HG02588 (cell line): ENCODE data around the gene NKX2-2.
"Not testable (repeated sequence)": the region's sequence is repeated elsewhere in the genome, so short reads cannot be mapped to it uniquely, and the experiment has no call there.

Experiments used
- ATAC-seq: cut with Tn5 transposase; IDR thresholded peaks from one replicate; pipeline ENCODE4 v1.9.1; 2021; ENCODE audit warnings: mild to moderate bottlenecking, moderate library complexity; ENCODE audit not compliant: unreplicated experiment

The NKX2-2 gene

DNA sequence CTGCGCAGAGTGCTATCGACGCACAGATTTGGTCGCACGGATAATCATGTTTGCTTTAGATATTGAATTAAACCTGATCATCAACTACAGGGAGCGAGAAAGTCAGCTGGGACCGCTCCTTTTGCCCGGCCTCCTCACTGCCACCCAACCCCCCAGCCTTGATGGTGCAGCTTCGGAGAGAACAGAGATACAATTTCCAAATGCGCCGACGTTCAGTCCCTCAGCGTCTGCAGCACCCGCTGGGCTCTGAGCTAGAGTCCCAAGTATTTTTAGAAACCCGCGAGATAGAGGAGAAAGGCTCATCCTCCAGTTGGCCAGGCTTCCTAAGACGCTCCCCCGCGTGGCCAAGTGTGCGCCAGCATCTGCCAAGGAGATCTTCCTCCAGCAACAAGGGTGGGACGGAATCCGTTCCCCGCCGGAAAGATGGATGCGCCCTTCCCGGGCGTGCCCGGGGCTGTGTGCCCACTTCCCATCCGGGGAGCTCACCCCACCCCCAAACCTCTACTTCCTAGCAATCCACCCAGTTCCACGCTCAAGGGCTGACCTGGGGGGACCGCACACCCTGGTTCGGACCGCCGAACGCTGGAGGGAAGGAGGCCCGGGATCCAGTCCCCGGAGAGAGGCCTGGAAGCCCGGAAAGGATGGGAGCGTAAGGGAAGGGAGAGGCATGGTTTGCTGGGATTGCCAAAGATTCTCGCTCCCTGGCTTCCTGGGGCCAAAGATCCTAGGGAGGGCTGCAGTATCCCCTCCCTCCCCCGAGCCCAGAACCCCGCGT, 4.1 kb downstream of the NKX2-2 start:
- no peak for ATAC-seq

DNA sequence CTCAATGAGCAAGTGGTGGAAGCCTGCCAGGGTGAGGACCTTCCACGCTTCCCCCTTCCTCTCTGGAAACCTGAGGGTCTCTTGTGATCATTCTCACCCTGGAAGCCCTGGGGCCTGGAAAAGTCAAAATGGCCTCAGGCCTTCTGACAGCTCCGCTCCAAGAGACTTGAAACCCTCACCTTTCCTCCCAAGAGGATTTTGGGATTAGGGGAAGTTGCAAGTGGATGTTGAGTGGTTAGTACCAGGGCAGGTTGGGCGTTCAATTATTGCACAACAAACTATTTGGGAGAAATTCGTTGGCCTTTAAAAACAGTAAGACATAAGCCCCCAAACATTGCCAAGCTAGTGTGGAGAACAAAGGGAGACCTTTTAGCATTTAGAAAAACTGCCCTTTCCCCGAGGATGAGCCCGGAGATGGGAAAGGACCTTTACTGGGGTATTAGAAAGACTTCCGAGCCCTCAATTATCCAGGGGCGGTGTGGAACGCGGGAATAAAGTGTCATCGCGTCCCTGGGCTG, 4.7 kb downstream of the NKX2-2 start:
- ATAC-seq = no peak

DNA sequence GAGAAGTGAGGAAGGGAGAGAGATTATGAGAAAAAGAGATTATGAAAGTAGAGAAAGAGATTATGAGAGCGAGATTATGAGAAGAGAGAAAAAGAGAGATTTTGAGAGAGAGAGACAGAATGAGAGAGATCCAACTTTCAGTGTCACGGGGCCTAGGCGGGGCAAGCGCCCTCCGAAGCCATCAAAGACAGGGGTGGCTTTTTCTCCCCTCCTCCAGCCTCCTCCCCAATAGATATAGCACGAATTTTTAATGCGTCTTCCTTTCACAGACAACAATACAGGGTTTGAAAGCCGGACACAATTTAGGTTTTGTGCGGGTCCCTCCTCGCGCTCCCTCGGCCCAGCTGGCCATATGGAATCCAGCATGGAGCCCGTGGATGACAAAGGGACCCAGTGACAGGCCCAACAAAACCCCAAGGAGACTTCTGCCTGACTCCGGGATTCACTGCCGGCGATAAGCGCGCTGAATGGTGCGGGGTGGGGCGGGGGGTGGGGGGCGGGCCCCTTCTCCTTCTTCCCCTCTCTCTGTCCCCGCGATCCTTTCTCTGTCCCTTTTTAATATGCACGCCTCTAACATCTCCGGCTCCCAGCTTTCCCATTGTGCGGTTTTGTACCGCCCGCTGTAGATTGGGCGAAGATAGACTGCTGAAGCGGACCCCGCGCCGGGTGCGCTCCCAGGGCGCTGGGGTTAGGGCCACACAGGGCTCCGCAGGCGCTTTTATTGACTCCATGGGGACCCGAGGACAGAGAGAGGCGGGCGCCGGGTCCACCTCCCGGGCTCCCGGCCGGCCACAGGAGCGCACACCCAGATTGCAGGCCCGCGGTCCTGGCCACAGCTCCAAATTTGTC, 5.4 kb downstream of the NKX2-2 start:
- no peak for ATAC-seq

DNA sequence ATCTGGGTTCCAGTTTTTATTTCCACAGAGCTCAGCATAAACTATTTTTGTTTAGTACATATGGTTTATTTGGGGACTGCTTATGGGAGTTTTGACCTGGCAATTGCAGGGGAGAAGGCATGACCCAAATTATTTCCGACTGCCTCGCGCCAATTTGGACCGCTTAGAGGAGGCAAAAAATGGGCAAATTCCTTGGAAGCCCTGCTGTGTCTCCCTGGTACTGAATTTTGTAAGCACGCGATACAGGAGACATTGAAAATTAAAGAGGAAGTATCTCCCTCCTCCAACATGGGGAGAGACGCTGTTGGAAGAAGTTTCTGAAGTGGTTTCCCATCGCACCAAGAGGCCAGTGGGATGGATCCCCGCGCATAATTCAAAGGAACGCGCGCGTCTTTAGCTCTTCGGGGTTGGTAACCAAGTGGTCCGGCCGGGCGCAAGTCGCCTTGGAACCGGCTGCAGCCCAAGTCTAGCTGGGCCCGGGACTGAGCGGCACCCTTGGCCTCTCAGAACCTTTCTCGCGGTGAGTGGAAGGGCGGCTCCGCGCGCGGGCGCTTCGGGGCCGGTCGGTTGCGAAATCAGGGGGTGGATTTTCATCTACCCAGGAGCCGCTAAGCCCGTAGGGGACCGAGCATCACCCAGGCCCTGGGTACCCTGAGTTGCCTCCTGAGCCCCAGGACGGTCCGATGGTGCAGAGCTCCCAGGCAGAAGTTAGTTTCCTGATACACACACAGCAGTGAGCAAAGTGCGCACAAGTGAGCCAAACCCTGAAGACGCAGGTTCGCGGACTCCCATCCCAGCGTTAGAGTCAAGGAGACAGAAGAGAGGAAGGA, 6.2 kb downstream of the NKX2-2 start:
- ATAC-seq = no peak

DNA sequence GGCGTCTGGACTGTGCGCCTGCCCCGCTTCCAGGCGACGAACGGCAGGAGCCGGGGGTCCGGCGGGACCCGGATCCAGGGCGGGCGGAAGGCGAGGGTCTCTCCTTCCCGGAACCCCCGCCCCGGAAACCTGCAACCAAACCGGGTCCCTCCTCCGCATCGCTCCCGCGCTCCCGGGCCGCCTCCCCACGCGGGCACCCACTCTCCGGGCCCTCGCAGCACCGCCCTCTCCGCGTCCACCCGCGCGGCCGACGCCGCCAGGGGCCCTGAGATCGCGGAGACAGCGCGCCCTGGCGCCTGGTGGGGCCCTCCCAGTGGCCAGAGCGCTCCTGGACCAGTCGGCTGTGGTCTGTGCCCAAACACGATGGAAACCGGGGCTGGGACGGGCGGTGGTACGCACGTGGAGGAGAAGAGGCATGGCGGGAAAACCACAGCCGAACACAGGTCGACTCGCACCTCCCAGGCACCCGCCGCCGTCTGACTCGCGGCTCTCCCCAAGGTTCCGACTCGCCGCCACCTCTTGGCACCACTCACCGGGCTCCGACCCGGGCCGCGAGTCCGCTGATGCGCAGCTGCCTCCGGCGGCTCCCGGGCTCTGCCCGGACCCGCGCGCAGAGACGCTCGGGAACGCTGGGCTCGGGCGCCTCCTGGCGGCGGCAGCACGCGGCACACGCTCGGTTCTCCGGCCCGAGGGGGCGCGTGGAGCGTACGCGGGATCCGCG, 7.9 kb downstream of the NKX2-2 start:
- no peak for ATAC-seq

DNA sequence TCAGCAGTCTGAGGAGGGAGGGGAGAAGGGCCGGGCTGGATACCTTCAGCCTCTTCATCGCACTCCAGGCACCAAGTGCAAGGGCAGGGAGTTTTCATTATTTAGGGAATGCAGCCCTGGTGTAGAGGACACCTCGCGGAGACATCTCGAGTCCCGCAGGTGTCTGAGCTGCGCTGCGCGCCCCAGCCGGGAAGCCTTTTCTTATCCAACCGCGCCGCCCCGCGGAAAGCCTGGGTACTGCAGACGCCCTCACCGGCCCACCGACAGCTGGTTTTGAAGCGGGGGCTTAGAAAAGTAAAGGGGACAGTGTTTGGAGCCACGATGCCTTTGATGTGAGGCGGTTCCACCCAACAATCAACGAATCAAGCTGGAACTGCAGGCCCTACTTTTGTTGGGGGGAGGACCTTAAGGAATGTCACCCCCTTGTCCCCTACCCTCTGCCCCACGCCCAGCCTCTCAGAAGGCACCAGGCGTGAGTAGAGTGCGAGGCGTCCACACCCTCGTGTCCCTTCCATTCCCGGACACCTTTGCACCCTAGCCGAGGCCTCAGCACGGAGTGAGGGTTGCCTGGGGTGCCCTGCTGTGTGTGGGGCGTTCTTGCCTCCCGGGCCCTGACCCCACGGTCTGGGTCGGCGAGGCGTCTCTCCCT, 8.6 kb downstream of the NKX2-2 start:
- ATAC-seq = no peak

DNA sequence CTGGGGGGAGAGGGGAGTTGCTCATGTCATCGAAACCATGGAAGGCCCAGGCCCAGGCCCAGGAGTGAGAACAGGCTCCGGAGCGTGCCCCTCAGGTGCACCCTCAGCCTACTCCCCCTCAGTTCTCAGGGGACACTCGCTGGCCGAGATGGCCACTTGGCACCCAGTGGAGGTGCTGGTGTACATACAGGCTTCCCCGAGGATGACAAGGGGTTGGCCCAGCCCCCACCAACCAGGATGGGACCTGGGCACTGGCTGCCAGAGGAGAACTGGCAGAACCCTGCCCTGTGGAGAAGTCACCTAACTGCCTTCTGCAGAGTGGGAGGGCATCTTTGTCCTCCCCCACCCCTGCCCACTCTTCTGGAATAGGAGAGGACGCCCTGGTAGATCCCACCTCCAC, 9.5 kb downstream of the NKX2-2 start:
- no peak for ATAC-seq

DNA sequence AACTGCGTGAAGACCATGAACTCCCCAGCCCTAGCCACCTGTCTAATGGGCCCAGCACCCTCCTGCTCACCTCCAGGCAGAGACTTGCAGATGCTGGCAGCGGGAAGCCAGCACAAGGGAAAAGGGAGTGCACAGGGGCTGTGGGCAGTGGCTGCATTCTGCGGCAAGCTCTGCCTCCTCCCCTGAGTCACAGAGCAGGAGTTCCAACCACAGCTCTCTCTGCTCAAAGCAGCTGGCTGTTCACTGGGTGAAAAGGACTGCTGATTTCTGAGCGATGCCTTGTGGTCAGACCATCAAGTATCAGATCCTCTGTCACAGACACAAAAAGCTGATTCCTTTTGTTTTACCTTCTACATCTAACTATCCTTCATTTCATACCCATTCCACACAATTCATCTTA, 10.5 kb downstream of the NKX2-2 start:
- peak; percentile 64 for ATAC-seq

DNA sequence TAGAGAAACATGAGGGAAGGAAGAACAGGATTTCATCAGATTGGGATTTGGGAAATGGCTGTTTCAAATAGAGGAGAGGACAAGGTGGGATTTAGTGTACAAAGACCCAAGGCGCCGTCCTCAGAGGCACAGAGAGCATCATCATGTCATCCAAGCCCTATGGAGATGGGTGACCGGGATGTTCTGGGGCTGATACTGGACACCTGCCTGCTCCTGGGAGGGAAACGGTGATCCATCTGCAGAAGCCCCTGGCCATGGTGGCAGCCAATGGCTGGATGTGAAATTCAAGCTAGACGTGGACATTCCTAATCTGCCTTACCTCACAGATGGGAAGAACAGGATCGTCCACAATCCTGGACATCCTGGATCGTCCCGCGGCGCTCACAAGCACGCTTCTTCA, 12.7 kb downstream of the NKX2-2 start:
- no peak for ATAC-seq

DNA sequence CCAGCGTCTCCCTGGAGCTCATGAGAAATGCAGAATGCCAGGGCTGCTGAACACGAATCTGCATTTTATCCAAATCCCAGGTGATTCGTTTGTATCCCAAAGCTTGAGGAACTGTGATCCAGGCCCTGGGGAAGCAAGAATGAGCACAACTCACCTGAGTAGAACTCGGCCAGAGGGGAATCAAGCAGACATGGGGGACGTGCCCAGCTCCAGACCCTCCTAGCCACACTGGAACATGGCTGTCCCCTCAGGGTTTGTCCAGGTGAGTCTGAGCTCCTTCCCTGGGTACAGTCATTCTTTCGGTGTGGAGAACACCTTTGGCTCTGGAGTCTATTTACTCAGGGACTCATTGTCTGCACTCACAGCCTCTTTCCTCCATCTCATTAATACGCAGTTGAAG, 13.3 kb downstream of the NKX2-2 start:
- no peak for ATAC-seq

DNA sequence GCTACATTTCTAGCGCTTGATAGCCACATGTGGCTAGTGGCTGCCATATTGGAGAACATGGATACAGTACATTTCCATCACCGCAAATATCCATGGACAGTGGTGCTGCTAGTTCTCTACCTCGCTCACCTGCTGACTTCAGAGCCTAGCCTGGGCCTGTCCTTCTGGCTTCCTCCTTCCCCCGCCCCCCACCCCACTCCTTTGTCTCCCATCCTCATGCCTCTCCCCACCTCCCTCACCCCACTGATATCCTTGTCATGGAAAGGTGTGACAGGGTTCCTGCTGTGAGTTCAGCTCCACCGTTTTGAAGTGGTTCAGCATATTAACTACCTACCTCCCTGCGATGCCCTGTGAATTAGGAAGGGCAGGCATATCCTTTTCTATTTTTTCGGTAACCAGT, 14.2 kb downstream of the NKX2-2 start:
- ATAC-seq = no peak

DNA sequence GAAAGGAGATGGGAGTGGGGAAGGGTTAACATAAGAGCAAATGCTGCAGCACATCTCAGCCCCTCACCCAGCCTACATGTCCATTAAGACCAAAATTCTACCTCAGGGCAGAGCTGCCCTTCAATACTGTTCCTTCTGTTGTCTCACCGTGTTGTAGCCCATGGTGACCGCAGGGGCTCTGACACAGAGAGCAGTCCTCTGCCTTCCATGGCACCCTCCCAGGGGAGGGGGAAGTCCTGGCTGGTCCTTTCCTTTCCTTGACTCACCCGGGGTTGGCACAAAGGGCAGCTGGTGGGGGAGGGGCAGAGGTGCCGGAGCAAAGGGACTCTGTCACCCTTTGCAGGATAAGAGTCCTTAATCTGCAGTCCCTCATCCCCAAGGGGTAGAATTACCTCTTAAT, 15.2 kb downstream of the NKX2-2 start:
- ATAC-seq = no peak

DNA sequence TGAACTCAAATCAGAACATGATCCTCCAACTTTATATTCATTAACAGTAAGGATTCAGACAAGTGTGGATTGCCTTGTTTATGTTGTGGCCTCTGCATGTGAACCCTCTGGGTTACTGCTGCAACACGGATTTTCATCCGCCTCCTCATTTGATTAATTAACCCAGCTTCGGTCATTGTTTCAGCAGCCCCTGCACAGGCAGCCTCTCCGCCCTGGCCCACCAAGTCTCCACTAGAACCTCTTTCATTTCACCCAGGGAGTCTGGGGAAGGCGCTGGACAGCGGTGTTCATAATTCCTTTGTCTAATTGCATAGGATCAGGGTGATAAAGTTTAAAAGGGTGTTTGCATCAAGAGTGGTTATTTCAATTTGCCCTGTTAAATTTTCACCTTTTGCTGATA, 15.7 kb downstream of the NKX2-2 start:
- no peak for ATAC-seq

DNA sequence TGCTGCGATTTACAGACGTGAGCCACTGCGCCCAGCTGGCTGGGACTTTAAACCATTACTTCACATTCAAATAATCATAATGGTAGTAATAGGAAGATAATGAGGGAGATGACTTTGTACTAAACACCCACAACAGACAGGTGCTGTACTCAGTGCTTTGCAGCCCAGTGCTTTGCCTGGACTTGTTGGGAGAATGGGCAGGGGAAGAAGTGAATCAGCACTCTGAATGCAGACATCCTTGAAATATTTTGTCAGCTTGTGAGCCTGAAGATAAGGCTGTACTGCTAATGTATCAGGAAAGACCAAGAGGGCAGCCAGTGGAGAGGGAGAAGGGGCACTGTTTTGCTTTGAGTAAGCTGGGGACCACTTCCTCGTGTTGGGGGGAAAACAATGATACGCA, 17.4 kb downstream of the NKX2-2 start:
- ATAC-seq = no peak

DNA sequence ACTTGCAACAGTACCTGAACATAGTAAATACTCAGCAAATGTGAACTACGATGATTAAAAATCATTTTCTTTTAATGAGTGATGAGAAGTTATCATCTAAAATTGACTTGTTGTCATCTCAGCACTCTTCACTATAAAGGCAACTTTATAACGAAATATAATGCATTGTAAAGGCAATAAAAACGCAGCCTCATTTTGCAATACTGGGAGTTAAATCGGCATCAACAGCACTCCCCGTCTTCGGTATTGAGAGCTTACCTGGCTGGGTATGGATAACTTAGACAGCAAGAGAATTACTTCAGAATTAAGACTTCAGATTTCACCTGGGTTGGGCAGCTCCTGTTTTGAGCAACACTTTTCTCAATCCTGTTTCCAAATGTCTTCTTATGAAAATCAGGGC, 20.8 kb downstream of the NKX2-2 start:
- ATAC-seq = no peak

DNA sequence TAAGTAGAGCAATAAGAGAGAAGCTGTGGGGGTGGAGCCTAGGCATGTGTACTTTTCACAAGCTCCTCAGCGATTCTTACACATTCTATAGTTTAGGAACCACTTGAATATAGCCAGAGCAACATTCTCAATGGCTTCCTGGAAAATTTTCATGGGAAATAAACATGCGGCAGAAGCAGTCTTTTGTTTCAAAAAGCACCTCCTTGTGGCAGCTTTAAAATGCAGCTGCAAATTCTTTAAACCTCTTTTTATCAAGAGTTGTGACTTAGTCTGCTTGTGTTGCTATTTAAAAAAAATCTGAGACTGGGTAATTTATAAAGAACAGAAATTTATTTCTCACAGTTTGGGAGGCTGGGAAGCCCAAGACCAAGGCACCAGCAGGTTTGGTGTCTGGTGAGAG, 23.8 kb downstream of the NKX2-2 start:
- no peak for ATAC-seq

DNA sequence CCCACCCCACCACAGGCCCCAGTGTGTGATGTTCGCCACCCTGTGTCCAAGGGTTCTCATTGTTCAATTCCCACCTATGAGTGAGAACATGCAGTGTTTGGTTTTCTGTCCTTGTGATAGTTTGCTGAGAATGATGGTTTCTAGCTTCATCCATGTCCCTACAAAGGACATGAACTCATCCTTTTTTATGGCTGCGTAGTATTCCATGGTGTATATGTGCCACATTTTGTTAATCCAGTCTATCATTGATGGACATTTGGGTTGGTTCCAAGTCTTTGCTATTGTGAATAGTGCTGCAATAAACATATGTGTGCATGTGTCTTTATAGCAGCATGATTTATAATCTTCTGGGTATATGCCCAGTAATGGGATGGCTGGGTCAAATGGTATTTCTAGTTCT, 33.7 kb downstream of the NKX2-2 start:
- not testable (repeated sequence) for ATAC-seq

DNA sequence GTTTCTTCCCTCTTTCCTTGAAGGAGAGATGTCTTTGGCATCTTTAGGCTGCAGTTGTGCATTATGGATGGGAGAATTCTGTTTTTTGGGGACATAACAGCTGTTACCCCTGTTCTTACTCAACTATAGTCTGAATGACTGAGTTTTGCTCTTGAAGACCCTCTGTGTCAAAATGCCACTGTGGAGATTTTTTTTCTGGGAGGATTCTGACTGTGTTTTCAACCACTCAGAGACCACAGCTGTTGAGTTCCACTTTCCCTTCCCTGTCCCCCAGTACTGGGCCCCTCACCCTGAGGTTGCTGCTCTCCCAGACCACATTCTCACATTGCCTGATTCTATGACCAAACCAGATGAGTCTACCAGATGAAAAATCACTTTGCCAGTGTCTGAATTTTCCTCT, 48.1 kb downstream of the NKX2-2 start:
- no peak for ATAC-seq

DNA sequence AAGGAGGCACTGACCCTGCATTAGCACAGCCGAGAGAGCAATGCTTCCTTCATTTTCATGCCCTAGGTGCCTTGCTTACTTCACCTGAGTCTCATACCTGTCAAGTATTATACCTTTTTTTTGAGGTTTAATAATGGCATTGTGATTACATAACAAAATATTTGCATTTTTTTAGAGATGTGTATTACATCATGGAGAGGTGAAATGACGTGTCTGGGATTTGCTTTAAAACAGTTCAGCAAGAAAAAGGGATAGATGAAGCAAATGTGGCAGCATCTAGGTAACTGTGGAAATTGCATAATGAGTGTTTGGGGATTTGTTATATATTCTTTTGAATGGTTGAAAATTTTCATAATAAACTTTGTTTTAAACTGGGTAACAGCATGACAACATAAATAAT, 48.9 kb downstream of the NKX2-2 start:
- no peak for ATAC-seq
